ENCODE results near the gene CNOT4.

DNA sequence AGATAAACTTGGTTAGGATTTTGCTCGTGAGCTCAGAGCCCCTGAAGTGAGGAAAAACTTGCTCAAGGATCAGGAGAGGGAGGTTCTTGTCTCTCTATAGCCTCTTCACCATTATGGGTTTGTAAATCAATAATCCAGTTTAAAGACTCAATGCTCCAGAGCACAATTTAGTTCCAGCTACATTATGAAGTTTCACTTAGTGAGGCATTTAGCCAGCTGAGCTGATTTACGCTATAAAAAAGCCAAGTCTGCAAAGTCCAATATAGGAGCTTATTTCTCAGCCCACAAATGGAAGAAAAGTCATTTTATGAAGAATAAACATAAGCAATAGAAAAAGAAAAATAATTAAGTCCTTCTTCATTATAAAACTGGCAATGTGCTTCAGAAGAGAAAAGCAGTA is 145.7 kb downstream of the CNOT4 start:
- TF ChIP-seq, protein P1, sequence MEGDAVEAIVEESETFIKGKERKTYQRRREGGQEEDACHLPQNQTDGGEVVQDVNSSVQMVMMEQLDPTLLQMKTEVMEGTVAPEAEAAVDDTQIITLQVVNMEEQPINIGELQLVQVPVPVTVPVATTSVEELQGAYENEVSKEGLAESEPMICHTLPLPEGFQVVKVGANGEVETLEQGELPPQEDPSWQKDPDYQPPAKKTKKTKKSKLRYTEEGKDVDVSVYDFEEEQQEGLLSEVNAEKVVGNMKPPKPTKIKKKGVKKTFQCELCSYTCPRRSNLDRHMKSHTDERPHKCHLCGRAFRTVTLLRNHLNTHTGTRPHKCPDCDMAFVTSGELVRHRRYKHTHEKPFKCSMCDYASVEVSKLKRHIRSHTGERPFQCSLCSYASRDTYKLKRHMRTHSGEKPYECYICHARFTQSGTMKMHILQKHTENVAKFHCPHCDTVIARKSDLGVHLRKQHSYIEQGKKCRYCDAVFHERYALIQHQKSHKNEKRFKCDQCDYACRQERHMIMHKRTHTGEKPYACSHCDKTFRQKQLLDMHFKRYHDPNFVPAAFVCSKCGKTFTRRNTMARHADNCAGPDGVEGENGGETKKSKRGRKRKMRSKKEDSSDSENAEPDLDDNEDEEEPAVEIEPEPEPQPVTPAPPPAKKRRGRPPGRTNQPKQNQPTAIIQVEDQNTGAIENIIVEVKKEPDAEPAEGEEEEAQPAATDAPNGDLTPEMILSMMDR (IDR thresholded peaks at IDR 0.05 in 8 of 11, conservative IDR thresholded peaks at IDR 0.05 in 3 of 11): no peak
- TF ChIP-seq POLR2A (IDR thresholded peaks at IDR 0.05): no peak

Data from spleen (tissue), 7 donors.